Astrocyte of the spinal cord (primary cell): Measurements from ENCODE around the gene THEM4.
"Not testable (repeated sequence)": the region's sequence is repeated elsewhere in the genome, so short reads cannot be mapped to it uniquely, and the experiment has no call there.

Experiments
- DNase-seq: peaks from one replicate; pipeline ENCODE4 v3.0.0; 2011; ENCODE audit warnings: low read depth, low spot score
- H3K4me3 ChIP-seq: 2 replicates; pipeline ENCODE4 v1.5.1; 2011; ENCODE audit warnings: low read depth, mild to moderate bottlenecking, low read length, moderate library complexity
- CTCF ChIP-seq: IDR thresholded peaks from 2 replicates; pipeline ENCODE4 v1.5.1; 2012; ENCODE audit warnings: low read depth, mild to moderate bottlenecking, low read length, inconsistent platforms
- in situ Hi-C: cut with HindIII; loops from 2 replicates; pipeline ENCODE4 v1.10.0; 2017; ENCODE audit warnings: low sequenced_read_pairs

Gene THEM4

GRCh38 chr1:151860504-151861187 lies 48.7 kb downstream of the THEM4 start:
- in situ Hi-C loops = no loop called here
- TF ChIP-seq CTCF = no peak
- H3K4me3 ChIP-seq = no peak overlapping the region
- DNase-seq = no peak

DNA sequence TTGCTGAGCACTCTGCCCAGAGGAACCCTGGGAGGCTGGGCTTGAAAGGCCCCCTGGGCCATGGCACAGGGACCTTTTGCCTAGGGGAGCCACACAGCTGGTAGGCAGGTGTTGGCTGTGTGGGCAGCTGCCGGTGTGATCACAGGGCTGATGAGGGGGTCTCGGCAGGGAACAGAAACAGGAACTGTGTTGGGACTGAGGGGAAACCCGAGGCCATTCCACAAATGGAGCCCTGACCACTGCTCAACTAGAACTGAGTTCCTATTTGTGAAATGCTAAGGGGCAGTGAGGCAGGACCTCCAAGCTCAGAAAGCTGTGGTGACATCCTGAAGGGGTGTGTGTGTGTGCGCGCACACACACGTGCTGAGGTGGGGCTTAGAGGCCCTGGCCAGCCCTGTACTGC lies 49.4 kb downstream of the THEM4 start:
- in situ Hi-C loops = no loop called here
- no peak for DNase-seq
- no peak overlapping the region for H3K4me3 ChIP-seq
- TF ChIP-seq CTCF = no peak

- DNase-seq = no peak
- TF ChIP-seq CTCF = no peak
- H3K4me3 ChIP-seq = no peak overlapping the region
- in situ Hi-C loops = no loop called here
Measured at GRCh38 chr1:151858886-151859665, 50.2 kb downstream of the THEM4 start.

DNA sequence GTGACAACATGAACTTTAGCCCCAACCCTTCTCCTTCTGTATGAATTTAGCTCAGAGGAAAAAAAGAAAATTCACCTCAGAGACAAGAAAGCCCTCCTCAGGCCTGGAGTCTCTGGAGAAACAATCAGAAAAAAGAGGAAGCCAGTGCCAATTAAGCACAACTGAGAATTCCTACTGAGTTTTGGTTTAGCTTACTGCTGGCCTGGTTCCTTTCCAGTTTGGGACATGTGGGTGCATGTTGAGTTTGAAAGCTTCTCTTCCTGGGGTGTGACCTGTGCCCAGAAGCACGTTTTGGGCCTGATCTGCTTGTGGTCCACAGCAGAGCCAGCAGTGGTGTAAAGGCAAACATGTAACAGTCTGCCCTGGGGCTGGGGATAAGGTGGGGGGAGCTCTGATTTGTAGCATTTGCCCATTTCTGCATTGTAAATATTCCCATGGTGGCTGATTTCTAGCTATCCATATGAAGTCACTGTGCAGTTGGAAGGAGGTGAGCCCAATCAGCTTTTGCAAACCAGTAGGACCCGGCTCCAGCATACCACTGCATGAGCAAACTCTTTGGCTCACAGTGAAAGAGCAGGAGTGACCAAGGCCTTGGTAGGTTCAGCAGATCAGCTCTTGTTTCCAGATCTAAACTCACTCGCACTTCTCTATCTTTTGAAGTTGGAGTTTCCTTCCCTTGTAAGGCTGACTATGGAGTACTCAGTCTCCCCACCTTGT lies 51.1 kb downstream of the THEM4 start:
- DNase-seq = no peak
- in situ Hi-C loops = no loop called here
- no peak overlapping the region for H3K4me3 ChIP-seq
- no peak for TF ChIP-seq CTCF

DNA sequence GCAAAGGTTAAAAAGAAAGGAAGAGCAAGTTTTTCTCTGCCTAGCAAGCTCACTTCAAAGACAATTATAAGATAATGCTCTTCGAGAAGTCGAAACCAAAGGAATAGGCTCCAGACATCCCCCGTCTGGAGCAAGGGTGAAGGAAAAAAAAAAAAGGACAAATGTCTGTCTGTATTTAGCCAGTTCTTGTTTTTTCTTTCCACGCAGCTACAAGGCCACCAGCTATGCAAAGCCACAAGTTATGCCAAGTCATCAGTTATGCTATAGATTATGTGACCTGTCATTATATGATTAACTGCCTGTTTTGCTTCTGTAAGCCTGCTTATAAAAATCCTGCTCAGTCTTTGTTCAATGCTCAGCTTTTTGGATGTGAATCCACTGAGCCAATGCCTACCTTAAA lies 53.4 kb downstream of the THEM4 start:
- no peak for TF ChIP-seq CTCF
- DNase-seq = no peak
- H3K4me3 ChIP-seq = no peak overlapping the region
- in situ Hi-C loops = no loop called here

GRCh38 chr1:151855516-151855915 lies 53.8 kb downstream of the THEM4 start:
- H3K4me3 ChIP-seq, DNase-seq, in situ Hi-C loops: not testable (repeated sequence)

- no peak overlapping the region for H3K4me3 ChIP-seq
- in situ Hi-C loops = no loop called here
- TF ChIP-seq CTCF = no peak
- DNase-seq = no peak
Measured at GRCh38 chr1:151854658-151855057, 54.7 kb downstream of the THEM4 start.
